Fibroblast of lung (primary cell): ENCODE measurements around the gene ANKRD13D. TPM values are rescaled to one million over a fixed set of nuclear protein-coding genes. Genes with fewer than 3 reads are reported as not detected.
A peak's percentile ranks its signal among the peaks of the same experiment; 100 is the strongest.

Source experiments
- DNase-seq, 2 donors: peaks; one replicate each; pipeline versions ENCODE4 v3.0.0 to v3.0.0-alpha.2; 2010; ENCODE audit warnings: low read depth in 2 of 2
- H2AFZ ChIP-seq: 2 replicates; pipeline ENCODE4 v1.5.1; 2012; ENCODE audit warnings: low read length, control low read depth, inconsistent platforms
- H3K27ac ChIP-seq: 2 replicates; pipeline ENCODE4 v1.5.1; 2011; ENCODE audit warnings: low read length, control low read depth; ENCODE audit not compliant: insufficient read depth
- H3K27me3 ChIP-seq: 2 replicates; pipeline ENCODE4 v1.5.1; 2011; ENCODE audit warnings: mild to moderate bottlenecking, low read length; ENCODE audit not compliant: control insufficient read depth, insufficient read depth
- H3K36me3 ChIP-seq: 2 replicates; pipeline ENCODE4 v1.5.1; 2011; ENCODE audit warnings: low read length; ENCODE audit not compliant: control insufficient read depth, insufficient read depth
- H3K4me1 ChIP-seq: 2 replicates; pipeline ENCODE4 v1.5.1; 2011; ENCODE audit warnings: low read length; ENCODE audit not compliant: control insufficient read depth, insufficient read depth; ENCODE audit errors: extremely low read depth
- H3K4me2 ChIP-seq: 2 replicates; pipeline ENCODE4 v1.5.1; 2011; ENCODE audit warnings: low read length, control low read depth; ENCODE audit not compliant: insufficient read depth; ENCODE audit errors: extremely low read depth
- H3K4me3 ChIP-seq, 4 experiments: fragments of 200-600 bp in 1 of 4; sonication (generic) in 1 of 4; replicated peaks in 1 of 4; 2 replicates each; pipeline ENCODE4 v1.5.1; 2011 to 2016; ENCODE audit warnings: low read length in 4 of 4, low read depth in 3 of 4, mild to moderate bottlenecking in 3 of 4, control low read depth in 2 of 4, inconsistent platforms in 1 of 4, mixed read lengths in 1 of 4; ENCODE audit not compliant: insufficient read depth in 1 of 4; ENCODE audit errors: control extremely low read depth in 1 of 4
- H3K79me2 ChIP-seq: 2 replicates; pipeline ENCODE4 v1.5.1; 2012; ENCODE audit warnings: mild to moderate bottlenecking, low read length, inconsistent platforms; ENCODE audit not compliant: control insufficient read depth, insufficient read depth
- H3K9ac ChIP-seq: 2 replicates; pipeline ENCODE4 v1.5.1; 2011; ENCODE audit warnings: mild to moderate bottlenecking, low read length, control low read depth; ENCODE audit not compliant: insufficient read depth
- H3K9me3 ChIP-seq: 2 replicates; pipeline ENCODE4 v1.5.1; 2012; ENCODE audit warnings: low read depth, low read length; ENCODE audit not compliant: control insufficient read depth, insufficient read depth
- H4K20me1 ChIP-seq: 2 replicates; pipeline ENCODE4 v1.5.1; 2011; ENCODE audit warnings: low read length; ENCODE audit not compliant: control insufficient read depth, insufficient read depth; ENCODE audit errors: extremely low read depth
- CTCF ChIP-seq, 2 donors: IDR thresholded peaks in 1 of 2; conservative IDR thresholded peaks in 1 of 2; 1 replicate in 1 of 2; 2 replicates in 1 of 2; pipeline ENCODE4 v1.5.1; 2011 to 2012; ENCODE audit warnings: low read length in 2 of 2, control low read depth in 1 of 2, inconsistent platforms in 1 of 2, low read depth in 1 of 2, mild to moderate bottlenecking in 1 of 2
- EZH2 ChIP-seq: IDR thresholded peaks from 2 replicates; pipeline ENCODE4 v1.5.1; 2012; ENCODE audit warnings: low read length, control low read depth, mild to moderate bottlenecking; ENCODE audit errors: missing control alignments
- polyA plus RNA-seq, 2 donors: library from polyadenylated mRNA; depleted of rRNA in 1 of 2; stranded (reverse) in 1 of 2; unstranded in 1 of 2; fragments of >200 nt; gene quantifications; 2 replicates each; pipeline ENCODE4 v1.2.1, GENCODE V29; 2011 to 2012; ENCODE audit warnings: missing spikeins in 1 of 2
- total RNA-seq: library from RNA; depleted of rRNA; stranded (reverse); fragments of >200 nt; gene quantifications from 2 replicates; pipeline ENCODE4 v1.2.1, GENCODE V29; 2014

The ANKRD13D gene
- total and polyA plus RNA-seq, 2 donors (not counting 1 experiment from before 2014, with no cell fraction given) = 11.5 to 45.4 TPM

GRCh38 chr11:67247946-67248550, 41.1 kb upstream of the ANKRD13D start:
- no peak overlapping the region for H2AFZ ChIP-seq

GRCh38 chr11:67248653-67249052, 40.5 kb upstream of the ANKRD13D start:
- Histone ChIP-seq H3K36me3 (peaks cover 33% of the 10 kb centered on the region), H3K4me2 (no peak overlapping the region), H3K27ac (no peak overlapping the region), H3K4me3 (no peak overlapping the region), H3K9me3 (no peaks in the 10 kb centered on the region), H3K9ac (no peak overlapping the region), H2AFZ (no peak overlapping the region), H4K20me1 (no peaks in the 10 kb centered on the region), H3K4me1 (peaks cover 6% of the 10 kb centered on the region), H3K79me2 (peaks cover 5% of the 10 kb centered on the region), H3K27me3 (no peaks in the 10 kb centered on the region)
- DNase-seq = peak; percentile 26 to 34
- TF ChIP-seq CTCF (conservative IDR thresholded peaks at IDR 0.05 in 1 of 2, IDR thresholded peaks at IDR 0.05 in 1 of 2; ENCODE audit: low read depth in 1 of 2, low read length in 2 of 2) = no peak
- TF ChIP-seq EZH2 = no peak

More at GRCh38 chr11:67247946-67248550, 41.1 kb upstream of the ANKRD13D start:
- H3K79me2 ChIP-seq = peaks cover 8% of the 10 kb centered on the region
- peaks cover 28% of the 10 kb centered on the region for H3K36me3 ChIP-seq
- H3K9me3 ChIP-seq = no peaks in the 10 kb centered on the region
- H3K4me1 ChIP-seq = peaks cover 6% of the 10 kb centered on the region
- no peak overlapping the region for H3K4me3 ChIP-seq
- TF ChIP-seq CTCF (conservative IDR thresholded peaks at IDR 0.05 in 1 of 2, IDR thresholded peaks at IDR 0.05 in 1 of 2; ENCODE audit: low read depth in 1 of 2, low read length in 2 of 2) = no peak
- no peak for TF ChIP-seq EZH2
- H3K9ac ChIP-seq = no peak overlapping the region
- no peaks in the 10 kb centered on the region for H4K20me1 ChIP-seq
- H3K27me3 ChIP-seq = no peaks in the 10 kb centered on the region
- H3K4me2 ChIP-seq = peak overlapping the region; percentile 8
- H3K27ac ChIP-seq = no peak overlapping the region
- DNase-seq = no peak

- TF ChIP-seq EZH2 = no peak
- no peak for TF ChIP-seq CTCF (conservative IDR thresholded peaks at IDR 0.05 in 1 of 2, IDR thresholded peaks at IDR 0.05 in 1 of 2; ENCODE audit: low read depth in 1 of 2, low read length in 2 of 2)
- Histone ChIP-seq H2AFZ (no peak overlapping the region), H3K9me3 (no peaks in the 10 kb centered on the region), H3K4me2 (no peak overlapping the region), H3K27ac (no peak overlapping the region), H3K79me2 (no peaks in the 10 kb centered on the region), H3K4me1 (peaks cover 6% of the 10 kb centered on the region), H3K36me3 (peaks cover 44% of the 10 kb centered on the region), H3K4me3 (no peak overlapping the region), H4K20me1 (no peaks in the 10 kb centered on the region), H3K9ac (no peak overlapping the region), H3K27me3 (no peaks in the 10 kb centered on the region)
- DNase-seq = no peak
Measured at GRCh38 chr11:67250059-67251043, 38.8 kb upstream of the ANKRD13D start.
